GF-D8 (cell line): Measurements from ENCODE around the gene ZNF679.
A peak's percentile ranks its signal among the peaks of the same experiment; 100 is the strongest.
"Not testable (repeated sequence)": the region's sequence is repeated elsewhere in the genome, so short reads cannot be mapped to it uniquely, and the experiment has no call there.

Experiments
- DNase-seq: peaks from one replicate; lab custom pipeline; 2025; lab: John Stamatoyannopoulos, UW

The ZNF679 gene

GRCh38 chr7:64228174-64228573 lies at the start of gene ZNF679:
Gene ZNF679 (plus strand): TSS chr7:64228474. CDS start chr7:64249118, 20,644 bp downstream.
- DNase-seq, result not testable (repeated sequence)

- no peak for DNase-seq
These were observed 47.3 kb upstream of the ZNF679 start for GRCh38 chr7:64180989-64181388.

- DNase-seq, result no peak
These were observed 46.7 kb upstream of the ZNF679 start for GRCh38 chr7:64181586-64181985.

GRCh38 chr7:64182036-64182790 lies 46.1 kb upstream of the ZNF679 start:
- DNase-seq, result no peak

- DNase-seq, result no peak
These were observed 45.0 kb upstream of the ZNF679 start for GRCh38 chr7:64183126-64183742.

GRCh38 chr7:64183827-64184372 lies 44.4 kb upstream of the ZNF679 start:
- no peak for DNase-seq

- no peak for DNase-seq
These were observed 43.9 kb upstream of the ZNF679 start for GRCh38 chr7:64184376-64184775.

- DNase-seq, result no peak
These were observed 40.9 kb upstream of the ZNF679 start for GRCh38 chr7:64187408-64187807.

GRCh38 chr7:64192148-64192704 lies 36.0 kb upstream of the ZNF679 start:
- no peak for DNase-seq

- DNase-seq, result no peak
These were observed 35.5 kb upstream of the ZNF679 start for GRCh38 chr7:64192775-64193174.

GRCh38 chr7:64206903-64207302 lies 21.4 kb upstream of the ZNF679 start, which contains the start of gene ZNF735:
Gene ZNF735 (plus strand): TSS chr7:64207203. CDS start chr7:64207203, 0 bp downstream.
- no peak for DNase-seq

- DNase-seq, result not testable (repeated sequence)
These were observed 8.5 kb upstream of the ZNF679 start for GRCh38 chr7:64219710-64220298.

GRCh38 chr7:64223366-64223765 lies 4.9 kb upstream of the ZNF679 start:
- no peak for DNase-seq

- no peak for DNase-seq
These were observed 38.2 kb downstream of the ZNF679 start for GRCh38 chr7:64266341-64266919.

GRCh38 chr7:64277630-64278029 lies 49.4 kb downstream of the ZNF679 start:
- DNase-seq, result no peak

GRCh38 chr7:64294701-64295420 lies 66.6 kb downstream of the ZNF679 start:
- no peak for DNase-seq

GRCh38 chr7:64297418-64297817 lies 69.1 kb downstream of the ZNF679 start:
- DNase-seq, result not testable (repeated sequence)

GRCh38 chr7:64300641-64301405 lies 72.5 kb downstream of the ZNF679 start:
- DNase-seq, result no peak

GRCh38 chr7:64307254-64308015 lies 79.2 kb downstream of the ZNF679 start:
- DNase-seq, result peak; percentile 98

- DNase-seq, result no peak
These were observed 79.7 kb downstream of the ZNF679 start for GRCh38 chr7:64308016-64308270.
